Measurements from ENCODE around the gene MYBPC2. TPM values are rescaled to one million over a fixed set of nuclear protein-coding genes. Genes with fewer than 3 reads are reported as not detected.

MYBPC2 gene
- total RNA-seq, 1 experiment from 2014 or later: not detected

GRCh38 chr19:50480281-50481111 is 47.8 kb downstream of the MYBPC2 start:
- DNase-seq (ENCODE audit: low read depth in 1 of 2, low spot score in 2 of 2): no peak
- peaks cover 10% of the 10 kb centered on the region for H3K4me1 ChIP-seq (replicated peaks)
- peaks cover 21% of the 10 kb centered on the region for H3K36me3 ChIP-seq
- no peaks in the 10 kb centered on the region for H3K9me3 ChIP-seq (replicated peaks)
- H3K27me3 ChIP-seq (replicated peaks): no peaks in the 10 kb centered on the region
- H3K4me3 ChIP-seq: no peak overlapping the region
- H3K27ac ChIP-seq: no peak overlapping the region

- Histone ChIP-seq H3K27me3 (replicated peaks) (no peaks in the 10 kb centered on the region), H3K9me3 (replicated peaks) (peaks cover 4% of the 10 kb centered on the region)
- no peak for DNase-seq (ENCODE audit: low read depth in 1 of 2, low spot score in 2 of 2)
These were observed 48.9 kb downstream of the MYBPC2 start for GRCh38 chr19:50481351-50482149.

DNA sequence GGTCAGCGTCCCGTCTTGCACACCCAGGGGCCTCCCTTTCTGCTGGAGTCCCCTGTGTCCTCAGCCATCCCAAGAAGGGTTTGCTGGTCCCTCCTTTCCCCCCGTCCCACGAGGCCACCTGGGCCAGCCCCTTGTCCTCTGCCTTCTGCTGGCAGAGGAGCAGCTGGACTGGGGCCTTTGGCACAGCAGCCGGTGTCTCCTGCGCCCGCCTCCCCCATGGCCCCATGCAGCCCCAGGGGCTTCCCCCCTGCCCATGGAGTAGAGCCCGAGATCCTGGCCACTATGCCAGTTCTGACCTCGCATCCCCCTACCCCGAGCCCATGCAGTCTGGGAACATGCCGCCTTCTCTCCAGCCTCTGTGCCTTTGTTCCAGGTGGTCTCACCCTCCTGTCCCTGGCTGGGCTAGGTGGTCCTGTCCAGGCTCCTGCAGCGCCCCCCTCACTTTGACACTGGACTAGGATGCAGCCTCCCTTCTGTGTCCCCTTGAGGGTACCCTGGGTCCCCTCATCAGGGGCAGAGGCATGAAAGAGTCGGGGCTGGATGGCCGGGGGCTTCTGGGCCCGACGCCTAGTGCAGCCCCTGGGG is 49.7 kb downstream of the MYBPC2 start:
- no peak for DNase-seq (ENCODE audit: low read depth in 1 of 2, low spot score in 2 of 2)
- no peaks in the 10 kb centered on the region; the same call in 1 of the 2 replicates for H3K27me3 ChIP-seq (replicated peaks)

More at GRCh38 chr19:50481351-50482149, 48.9 kb downstream of the MYBPC2 start:
- Histone ChIP-seq H3K36me3 (peaks cover 21% of the 10 kb centered on the region), H3K27ac (no peak overlapping the region), H3K4me1 (replicated peaks) (peaks cover 6% of the 10 kb centered on the region), H3K4me3 (no peak overlapping the region)

DNA sequence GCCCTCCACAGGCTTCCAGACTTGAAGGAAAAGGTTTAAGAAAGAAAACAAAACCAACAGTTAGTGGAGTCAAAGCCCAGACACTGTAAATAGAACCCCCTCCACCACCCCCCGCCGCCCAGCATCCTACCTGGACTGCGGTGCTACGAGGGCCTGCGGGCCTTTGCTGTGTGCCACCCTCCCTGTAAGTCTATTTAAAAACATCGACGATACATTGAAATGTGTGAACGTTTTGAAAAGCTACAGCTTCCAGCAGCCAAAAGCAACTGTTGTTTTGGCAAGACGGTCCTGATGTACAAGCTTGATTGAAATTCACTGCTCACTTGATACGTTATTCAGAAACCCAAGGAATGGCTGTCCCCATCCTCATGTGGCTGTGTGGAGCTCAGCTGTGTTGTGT is 50.2 kb downstream of the MYBPC2 start:
- no peak for DNase-seq (ENCODE audit: low read depth in 1 of 2, low spot score in 2 of 2)
- peaks cover 21% of the 10 kb centered on the region for H3K36me3 ChIP-seq
- no peak overlapping the region for H3K27ac ChIP-seq
- H3K9me3 ChIP-seq (replicated peaks): peaks cover 8% of the 10 kb centered on the region
- H3K4me1 ChIP-seq (replicated peaks): no peaks in the 10 kb centered on the region
- H3K27me3 ChIP-seq (replicated peaks): no peaks in the 10 kb centered on the region; the same call in 1 of the 2 replicates
- H3K4me3 ChIP-seq: no peak overlapping the region

More for the DNA sequence above, 49.7 kb downstream of the MYBPC2 start:
- peaks cover 8% of the 10 kb centered on the region for H3K9me3 ChIP-seq (replicated peaks)
- H3K36me3 ChIP-seq: peaks cover 21% of the 10 kb centered on the region
- H3K4me1 ChIP-seq (replicated peaks): peaks cover 2% of the 10 kb centered on the region
- H3K27ac ChIP-seq: no peak overlapping the region
- no peak overlapping the region for H3K4me3 ChIP-seq

DNA sequence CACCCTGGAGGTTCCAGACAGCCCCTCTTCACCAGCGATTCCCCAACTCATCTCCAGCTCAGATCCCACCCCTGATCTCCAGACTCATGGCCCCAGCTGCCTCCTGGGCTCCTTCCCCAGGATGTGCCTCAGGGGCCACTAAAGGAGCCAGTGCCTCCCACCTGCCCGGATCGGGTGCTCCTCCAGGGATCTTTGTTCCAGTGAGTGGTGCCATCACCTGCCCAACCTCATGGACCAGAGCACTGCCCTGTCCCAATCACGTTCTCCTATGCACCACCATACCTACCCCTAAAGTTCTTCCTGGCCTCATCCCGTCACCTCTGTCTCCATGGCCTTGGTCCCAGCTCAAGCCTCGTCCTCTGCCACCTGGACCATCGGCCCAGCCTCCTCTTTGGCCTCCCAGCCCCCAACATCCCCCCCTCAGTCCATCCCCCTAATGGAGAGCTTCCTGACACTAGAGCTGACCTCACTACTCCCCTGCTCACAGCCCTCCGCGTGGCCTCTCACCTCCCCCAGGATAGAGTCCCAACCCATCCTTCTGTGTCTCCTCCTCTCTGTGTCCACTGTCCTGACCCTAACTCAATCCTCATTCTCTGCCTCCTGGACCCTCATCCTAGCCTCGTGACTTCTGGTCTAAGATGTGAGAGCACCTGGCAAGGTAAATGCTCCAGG is 52.7 kb downstream of the MYBPC2 start:
- Histone ChIP-seq H3K27me3 (replicated peaks) (peaks cover 3% of the 10 kb centered on the region; the same call in 1 of the 2 replicates), H3K4me3 (no peak overlapping the region), H3K9me3 (replicated peaks) (peaks cover 8% of the 10 kb centered on the region), H3K4me1 (replicated peaks) (no peaks in the 10 kb centered on the region), H3K36me3 (peaks cover 7% of the 10 kb centered on the region), H3K27ac (no peak overlapping the region)
- DNase-seq (ENCODE audit: low read depth in 1 of 2, low spot score in 2 of 2): no peak

- DNase-seq (ENCODE audit: low read depth in 1 of 2, low spot score in 2 of 2): no peak
- Histone ChIP-seq H3K27ac (no peak overlapping the region), H3K27me3 (replicated peaks) (peaks cover 6% of the 10 kb centered on the region; the same call in 1 of the 2 replicates), H3K4me1 (replicated peaks) (no peaks in the 10 kb centered on the region), H3K36me3 (no peaks in the 10 kb centered on the region), H3K9me3 (replicated peaks) (peaks cover 8% of the 10 kb centered on the region), H3K4me3 (no peak overlapping the region)
These were observed 54.3 kb downstream of the MYBPC2 start for GRCh38 chr19:50486823-50487515.

DNA sequence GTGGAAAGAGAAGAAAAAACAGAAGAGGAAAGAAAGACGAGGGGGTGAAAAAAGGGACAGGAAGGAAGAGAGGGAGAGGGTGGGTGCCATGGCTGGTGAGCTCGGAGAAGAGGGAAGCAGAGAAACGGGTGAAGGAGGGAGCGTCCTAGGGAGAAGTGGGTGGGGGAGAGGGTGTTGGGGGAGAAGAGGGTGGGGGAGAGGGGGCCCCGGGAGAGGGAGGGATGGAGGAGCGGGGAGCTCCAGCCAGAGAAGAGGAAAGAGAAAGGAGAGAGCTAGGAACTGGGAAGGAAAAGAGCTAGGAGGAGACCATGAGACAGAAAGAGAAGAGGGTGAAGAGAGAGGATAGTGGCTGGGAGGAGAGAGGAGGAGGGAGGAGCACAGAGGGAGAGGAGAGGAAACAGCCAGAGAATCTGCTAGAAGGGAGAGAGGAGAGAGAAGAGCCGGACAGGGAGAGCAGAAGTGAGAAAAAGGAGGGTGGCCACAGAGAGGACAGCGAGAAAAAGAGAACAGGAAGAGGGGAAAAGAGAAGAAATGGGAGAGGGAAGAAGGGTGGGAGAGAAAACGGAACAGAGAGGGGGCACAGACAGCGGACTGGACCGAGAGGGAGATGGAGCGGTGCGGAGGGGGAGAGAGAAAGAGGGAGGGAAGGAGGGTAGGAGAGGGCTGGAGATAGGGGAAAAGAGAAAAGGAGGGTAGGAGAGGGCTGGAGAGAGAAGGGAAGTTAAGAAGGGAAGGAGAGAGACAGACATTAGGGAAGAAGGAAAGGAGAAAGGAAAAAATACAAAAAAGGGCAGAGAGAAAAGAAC is 55.9 kb downstream of the MYBPC2 start:
- H3K9me3 ChIP-seq (replicated peaks): peaks cover 8% of the 10 kb centered on the region
- H3K27ac ChIP-seq: no peak overlapping the region
- no peaks in the 10 kb centered on the region for H3K4me1 ChIP-seq (replicated peaks)
- H3K27me3 ChIP-seq (replicated peaks): peaks cover 9% of the 10 kb centered on the region; the same call in 1 of the 2 replicates
- no peak overlapping the region for H3K4me3 ChIP-seq
- no peaks in the 10 kb centered on the region for H3K36me3 ChIP-seq
- no peak for DNase-seq (ENCODE audit: low read depth in 1 of 2, low spot score in 2 of 2)

DNA sequence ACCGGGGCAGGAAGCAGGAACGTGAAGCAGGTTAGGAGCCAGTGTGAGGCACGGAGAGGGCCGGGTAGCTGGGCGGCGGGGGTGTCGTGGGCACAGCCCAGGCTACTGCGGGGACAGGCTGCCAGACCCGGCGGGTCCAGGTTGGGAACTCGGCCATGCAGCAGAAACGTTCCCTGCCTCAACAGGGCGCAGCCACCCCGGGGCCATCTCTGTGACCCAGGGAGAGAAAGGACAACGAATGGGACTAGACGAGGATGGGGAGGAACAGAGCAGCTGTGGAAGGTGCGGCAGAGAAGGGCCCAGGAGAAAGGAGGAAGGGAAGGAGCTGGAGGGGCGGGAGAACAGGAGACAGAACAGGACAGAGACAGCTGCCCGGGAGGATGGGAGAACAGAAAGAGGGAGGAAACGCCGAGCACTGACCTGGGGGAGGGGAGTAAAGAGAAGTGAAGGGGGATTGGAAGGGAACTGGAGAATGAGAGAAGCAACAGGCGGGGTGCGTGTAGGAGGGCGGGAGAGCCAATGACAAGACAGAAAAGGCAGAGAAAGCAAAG is 56.8 kb downstream of the MYBPC2 start:
- Histone ChIP-seq H3K9me3 (replicated peaks) (peaks cover 8% of the 10 kb centered on the region), H3K4me1 (replicated peaks) (no peaks in the 10 kb centered on the region), H3K27ac (no peak overlapping the region), H3K36me3 (no peaks in the 10 kb centered on the region), H3K4me3 (no peak overlapping the region), H3K27me3 (replicated peaks) (peaks cover 9% of the 10 kb centered on the region; the same call in 1 of the 2 replicates)
- no peak for DNase-seq (ENCODE audit: low read depth in 1 of 2, low spot score in 2 of 2)

GRCh38 chr19:50490411-50490811 is 57.7 kb downstream of the MYBPC2 start:
- Histone ChIP-seq H3K4me1 (replicated peaks) (no peaks in the 10 kb centered on the region), H3K27me3 (replicated peaks) (peaks cover 9% of the 10 kb centered on the region; the same call in 1 of the 2 replicates), H3K36me3 (no peaks in the 10 kb centered on the region), H3K4me3 (no peak overlapping the region), H3K27ac (no peak overlapping the region), H3K9me3 (replicated peaks) (peaks cover 8% of the 10 kb centered on the region)
- no peak for DNase-seq (ENCODE audit: low read depth in 1 of 2, low spot score in 2 of 2)

GRCh38 chr19:50490991-50491472 is 58.3 kb downstream of the MYBPC2 start:
- Histone ChIP-seq H3K9me3 (replicated peaks) (peaks cover 8% of the 10 kb centered on the region), H3K27ac (no peak overlapping the region), H3K4me1 (replicated peaks) (no peaks in the 10 kb centered on the region), H3K27me3 (replicated peaks) (peaks cover 9% of the 10 kb centered on the region; the same call in 1 of the 2 replicates), H3K4me3 (no peak overlapping the region), H3K36me3 (no peaks in the 10 kb centered on the region)
- no peak for DNase-seq (ENCODE audit: low read depth in 1 of 2, low spot score in 2 of 2)

DNA sequence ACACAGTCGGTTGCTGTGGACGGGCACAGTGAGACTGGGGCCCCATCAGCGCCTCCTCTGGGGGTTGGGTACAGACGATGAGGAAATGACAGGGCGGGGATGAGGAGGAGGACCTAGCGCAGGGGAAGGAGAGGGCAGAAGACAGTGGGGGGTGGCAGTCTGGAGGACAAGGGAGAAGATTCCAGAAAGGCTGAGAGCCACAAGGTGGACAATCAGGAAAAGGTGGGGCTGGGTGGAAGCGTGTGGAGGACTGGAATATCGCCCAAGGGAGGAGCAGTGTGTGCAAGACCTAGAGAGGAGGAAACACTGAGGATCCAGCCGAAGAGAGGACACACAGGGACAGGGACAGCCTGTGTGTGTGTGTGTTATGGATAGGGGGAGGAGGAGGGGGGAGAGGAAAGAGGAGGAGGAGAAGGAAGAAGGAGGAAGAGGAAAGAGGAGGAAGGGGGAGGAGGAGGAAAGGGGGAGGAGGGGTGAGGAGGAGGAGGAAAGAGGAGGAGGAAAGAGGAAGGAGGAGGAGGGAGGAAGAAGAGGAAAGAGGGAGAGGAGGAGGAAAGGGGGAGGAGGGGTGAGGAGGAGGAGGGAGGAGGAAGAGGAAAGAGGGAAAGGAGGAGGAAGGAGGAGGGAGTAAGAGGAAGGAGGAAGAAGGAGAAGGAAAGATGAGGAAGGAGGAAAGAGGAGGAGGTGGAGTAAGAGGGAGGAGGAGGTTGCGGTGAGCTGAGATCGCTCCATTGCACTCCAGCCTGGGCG is 59.8 kb downstream of the MYBPC2 start:
- Histone ChIP-seq H3K36me3 (no peaks in the 10 kb centered on the region), H3K4me3 (no peak overlapping the region), H3K9me3 (replicated peaks) (no peaks in the 10 kb centered on the region), H3K27me3 (replicated peaks) (peaks cover 9% of the 10 kb centered on the region; the same call in 1 of the 2 replicates), H3K27ac (no peak overlapping the region), H3K4me1 (replicated peaks) (no peaks in the 10 kb centered on the region)
- DNase-seq (ENCODE audit: low read depth in 1 of 2, low spot score in 2 of 2): no peak

Data from SJSA1 (cell line).